ENCODE measurements around the gene NR3C2.
"Not testable (repeated sequence)": the region's sequence is repeated elsewhere in the genome, so short reads cannot be mapped to it uniquely, and the experiment has no call there.

The NR3C2 gene

GRCh38 chr4:148170408-148171365 lies 271.5 kb downstream of the NR3C2 start:
- DNase-seq (ENCODE audit: low spot score): no peak

- no peak for DNase-seq (ENCODE audit: low spot score)
These were observed 276.1 kb downstream of the NR3C2 start for GRCh38 chr4:148166132-148166591.

DNA sequence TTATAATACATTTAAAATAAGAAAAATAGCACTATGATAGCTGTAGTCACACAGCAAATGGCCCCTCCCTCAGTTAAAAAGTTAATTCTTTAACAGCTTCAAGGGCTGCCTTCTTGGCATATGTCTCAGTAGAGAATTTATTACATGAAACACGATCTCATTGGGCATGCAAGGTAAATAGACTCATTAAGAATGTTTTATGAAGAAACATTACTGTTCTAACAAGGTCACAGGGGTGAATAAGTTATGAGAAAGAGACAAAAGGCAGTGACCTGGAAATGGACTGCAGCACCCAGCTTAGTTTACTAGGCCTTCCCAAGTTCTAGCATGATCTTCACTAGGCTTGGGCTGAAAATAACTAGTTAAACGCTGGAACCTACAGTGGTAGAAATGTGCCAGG lies 277.7 kb downstream of the NR3C2 start:
- DNase-seq (ENCODE audit: low spot score): no peak

GRCh38 chr4:148162991-148163390 lies 279.2 kb downstream of the NR3C2 start:
- no peak for DNase-seq (ENCODE audit: low spot score)

- no peak for DNase-seq (ENCODE audit: low spot score)
These were observed 279.7 kb downstream of the NR3C2 start for GRCh38 chr4:148162519-148162918.

DNA sequence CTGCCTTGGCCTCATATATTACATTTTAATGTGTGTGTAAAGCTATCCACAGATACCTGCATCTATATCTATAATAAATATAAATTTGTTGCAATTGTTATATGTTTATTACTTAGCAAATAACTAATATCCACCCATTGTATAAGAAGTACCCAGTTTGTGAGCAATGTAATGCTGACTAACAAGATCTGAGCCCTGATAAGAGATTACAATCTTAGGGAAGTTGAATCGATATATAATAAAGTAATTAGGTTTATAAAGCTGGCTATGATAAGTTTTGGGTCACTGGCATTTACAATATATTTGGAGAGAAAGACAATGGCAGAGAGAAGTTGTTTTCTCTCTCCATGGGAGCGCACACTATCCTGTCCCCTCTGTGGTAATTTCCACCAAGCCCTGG lies 280.6 kb downstream of the NR3C2 start:
- DNase-seq (ENCODE audit: low spot score): no peak

GRCh38 chr4:148159793-148160192 lies 282.4 kb downstream of the NR3C2 start:
- no peak for DNase-seq (ENCODE audit: low spot score)

DNA sequence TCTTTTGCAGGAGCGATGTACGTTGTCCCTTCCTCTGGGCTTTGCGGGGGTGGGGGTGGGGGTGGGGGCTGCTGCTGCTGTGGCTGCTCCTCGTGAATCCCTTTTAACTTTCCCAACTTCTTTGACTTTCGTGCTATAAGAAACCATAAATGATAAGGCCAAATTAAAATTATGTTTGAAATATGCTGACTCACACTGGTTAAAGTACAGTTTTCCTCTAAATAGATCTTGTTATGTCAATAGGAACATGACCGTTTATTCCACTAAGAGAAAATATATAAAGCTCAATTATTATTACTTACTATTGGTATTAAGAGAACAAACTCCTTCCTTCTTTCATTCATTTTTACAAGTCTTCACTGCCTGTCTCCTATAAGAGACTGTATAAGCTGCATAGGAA lies 287.4 kb downstream of the NR3C2 start:
- no peak for DNase-seq (ENCODE audit: low spot score)

DNA sequence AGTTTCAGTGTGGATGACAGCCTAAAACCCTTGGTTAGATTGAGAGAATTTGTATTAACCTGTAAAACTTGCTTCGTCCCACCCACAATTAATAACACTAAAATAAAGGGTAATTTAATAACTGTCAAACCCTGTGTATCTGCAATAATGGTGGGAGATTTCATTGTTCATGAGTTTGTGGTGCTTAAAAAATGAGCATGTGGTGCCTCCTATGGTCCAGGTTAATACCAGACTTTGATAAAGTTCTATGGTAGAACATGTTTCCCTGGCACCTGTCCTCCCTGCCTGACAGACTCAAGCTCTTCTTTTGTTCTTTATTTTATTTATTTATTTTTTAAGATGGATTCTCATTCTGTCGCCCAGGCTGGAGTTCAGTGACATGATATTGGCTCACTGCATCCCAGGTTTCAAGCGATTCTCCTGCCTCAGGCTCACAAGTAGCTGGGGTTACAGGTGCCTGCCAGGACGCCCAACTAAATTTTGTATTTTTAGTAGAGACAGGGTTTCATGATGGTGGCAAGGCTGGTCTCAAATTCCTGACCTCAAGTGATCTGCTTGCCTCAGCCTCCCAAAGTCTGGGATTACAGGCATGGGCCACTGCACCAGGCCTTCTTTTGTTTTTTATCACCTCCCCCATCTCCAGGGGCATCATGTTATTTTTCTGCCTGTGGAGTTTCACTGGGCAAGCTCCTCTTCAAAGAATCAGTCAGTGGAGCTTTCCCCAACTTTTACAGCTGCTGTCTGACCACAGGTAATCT lies 289.2 kb downstream of the NR3C2 start:
- DNase-seq (ENCODE audit: low spot score): no peak

DNA sequence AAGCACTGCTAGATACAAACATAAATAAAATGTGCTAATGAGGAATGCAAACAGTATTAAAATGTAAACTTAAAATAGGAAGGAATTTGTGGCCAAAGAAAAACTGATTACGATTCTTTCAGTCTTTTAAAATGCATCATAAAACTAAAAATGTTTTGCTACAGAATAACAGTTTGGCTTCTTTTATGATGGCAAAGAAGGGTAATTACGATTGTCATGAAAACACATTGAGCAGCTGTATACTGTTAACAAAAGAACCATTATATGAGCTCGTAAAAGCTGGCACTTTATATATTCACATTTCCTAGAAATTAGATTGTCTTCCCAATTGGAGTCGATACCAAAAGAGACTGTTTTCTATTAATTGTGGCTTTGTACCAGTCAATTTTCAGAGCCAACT lies 290.4 kb downstream of the NR3C2 start:
- no peak for DNase-seq (ENCODE audit: low spot score)

DNA sequence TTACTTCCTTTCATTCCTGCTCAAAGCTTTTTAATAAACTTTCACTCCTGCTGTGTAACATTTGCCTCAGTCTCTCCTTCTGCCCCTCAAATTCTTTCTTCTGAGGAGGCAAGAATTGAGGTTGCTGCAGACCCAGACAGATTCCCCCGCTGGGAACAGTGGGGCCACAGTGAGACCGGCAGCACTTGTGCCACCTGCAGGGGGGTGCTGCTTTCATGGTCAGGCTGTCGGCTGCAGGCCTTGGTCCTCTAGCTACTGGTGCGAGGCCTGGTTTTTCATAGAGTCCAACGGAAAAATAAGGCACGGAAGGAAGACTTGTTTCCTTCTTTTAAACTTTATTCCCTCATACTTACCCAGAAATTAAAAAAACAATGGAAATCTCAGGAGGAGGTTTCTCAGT lies 296.7 kb downstream of the NR3C2 start:
- DNase-seq (ENCODE audit: low spot score): no peak

DNA sequence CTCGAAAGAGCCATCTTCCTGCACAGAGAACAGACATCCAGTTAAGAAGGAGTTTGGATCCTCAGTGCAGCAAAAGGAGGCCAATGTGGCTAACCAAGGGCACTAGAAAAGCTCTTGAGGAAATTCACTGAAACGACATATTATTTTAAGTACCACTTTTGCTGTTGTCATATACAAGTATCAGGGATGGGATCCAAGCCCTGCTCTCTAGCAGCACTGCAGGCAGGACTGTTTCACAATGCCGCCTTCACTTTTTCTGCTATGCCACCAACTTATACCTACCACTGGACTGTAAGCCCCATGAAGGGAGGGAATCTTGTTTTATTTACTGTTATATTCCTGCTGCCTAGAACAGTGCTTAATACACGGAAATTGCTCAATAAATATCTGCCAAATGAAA lies 299.0 kb downstream of the NR3C2 start:
- DNase-seq (ENCODE audit: low spot score): no peak

DNA sequence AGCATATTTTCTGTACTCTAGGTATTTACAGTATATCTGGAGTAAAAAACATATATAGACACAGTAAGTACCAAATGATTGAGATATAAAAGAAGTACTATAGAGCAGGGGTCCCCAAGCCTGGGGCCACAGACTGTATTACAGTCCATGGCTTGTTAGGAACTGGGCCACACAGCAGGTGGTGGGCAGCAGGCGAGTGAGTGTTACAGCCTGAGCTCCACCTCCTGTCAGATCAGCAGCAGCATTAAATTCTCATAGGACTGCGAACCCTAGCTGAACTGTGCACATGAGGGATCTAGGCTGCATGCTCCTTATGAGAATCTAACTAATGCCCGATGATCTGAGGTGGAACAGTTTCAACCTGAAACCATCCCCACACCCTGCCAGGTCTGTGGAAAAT lies 300.7 kb downstream of the NR3C2 start:
- no peak for DNase-seq (ENCODE audit: low spot score)

DNA sequence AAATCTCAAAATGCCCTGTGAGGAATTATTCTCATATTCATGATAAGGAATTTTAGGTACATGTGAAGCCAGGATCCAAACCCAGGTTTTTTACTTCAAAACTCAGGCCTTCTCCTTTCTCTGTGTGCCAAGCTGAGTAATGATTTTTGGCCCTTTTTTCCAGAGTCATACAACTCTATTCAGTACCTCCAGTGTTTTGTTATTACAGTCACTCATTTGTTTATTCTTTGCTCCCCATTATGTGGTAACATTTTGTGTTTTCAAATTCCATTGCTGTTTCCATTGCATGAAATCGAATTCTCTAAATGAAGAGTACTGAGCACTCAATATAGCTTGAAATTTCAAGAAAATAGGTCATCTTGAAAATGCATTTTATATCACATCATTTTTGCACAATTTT lies 315.4 kb downstream of the NR3C2 start:
- no peak for DNase-seq (ENCODE audit: low spot score)

DNA sequence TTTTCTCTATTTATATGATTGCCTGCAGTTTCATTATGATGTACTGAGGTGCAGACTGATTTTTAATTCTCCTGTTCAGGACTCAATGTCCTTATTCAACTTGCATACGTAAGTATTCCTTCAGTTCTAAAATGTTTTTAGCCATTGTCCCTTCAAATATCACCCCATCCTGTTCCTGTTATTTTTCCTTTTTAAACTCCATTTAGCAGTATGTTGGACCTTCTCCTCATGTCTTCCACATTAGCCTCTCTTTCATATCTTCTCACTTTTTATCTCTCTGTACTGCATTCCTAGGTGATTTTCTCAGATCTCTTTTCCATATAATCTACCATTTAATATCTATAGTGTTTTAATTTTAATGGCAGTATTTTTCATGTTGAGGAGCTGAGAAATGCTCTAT lies 317.7 kb downstream of the NR3C2 start:
- DNase-seq (ENCODE audit: low spot score): no peak

- not testable (repeated sequence) for DNase-seq (ENCODE audit: low spot score)
These were observed 319.1 kb downstream of the NR3C2 start for GRCh38 chr4:148123161-148123560.

DNA sequence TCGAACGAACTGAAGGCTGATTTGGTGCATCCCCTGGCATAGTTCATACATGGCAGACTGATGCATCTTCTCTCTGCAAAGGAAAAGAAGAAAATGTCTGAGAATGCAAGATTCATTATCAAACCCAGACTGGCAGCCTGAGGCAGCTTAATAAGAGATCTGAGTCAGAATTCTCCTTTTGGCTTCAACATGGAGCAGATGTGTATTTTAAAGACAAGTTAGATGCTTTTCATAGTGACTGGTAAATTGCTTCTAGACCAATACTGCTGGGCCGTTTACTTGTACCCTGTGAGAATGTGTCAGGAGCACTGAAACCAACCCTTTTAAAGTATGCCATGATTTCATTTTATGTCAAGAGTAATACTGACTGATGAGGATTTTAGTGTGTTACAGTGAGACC lies 322.0 kb downstream of the NR3C2 start:
- no peak for DNase-seq (ENCODE audit: low spot score)

- no peak for DNase-seq (ENCODE audit: low spot score)
These were observed 323.6 kb downstream of the NR3C2 start for GRCh38 chr4:148118633-148119032.

GRCh38 chr4:148118179-148118578 lies 324.0 kb downstream of the NR3C2 start:
- no peak for DNase-seq (ENCODE audit: low spot score)

- no peak for DNase-seq (ENCODE audit: low spot score)
These were observed 325.2 kb downstream of the NR3C2 start for GRCh38 chr4:148116969-148117368.

DNA sequence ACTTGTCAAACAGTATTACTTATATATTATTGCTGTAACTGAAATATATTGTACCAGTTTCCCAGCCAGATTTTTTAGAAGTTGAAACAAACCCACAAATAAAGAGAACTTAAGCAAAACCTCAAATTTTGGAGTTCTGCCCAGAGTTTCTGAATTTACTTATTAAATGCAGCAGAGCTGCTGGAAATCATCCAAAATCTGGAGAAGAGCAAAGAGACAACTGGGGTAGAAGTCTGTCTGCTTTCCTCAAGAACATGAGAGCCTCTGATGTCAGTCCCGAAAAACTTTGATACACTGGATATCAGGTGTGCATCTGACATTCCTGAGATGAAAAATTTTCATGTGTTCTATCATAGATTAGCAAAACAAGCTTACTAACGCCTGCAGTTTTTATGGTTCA lies 325.9 kb downstream of the NR3C2 start:
- no peak for DNase-seq (ENCODE audit: low spot score)

DNA sequence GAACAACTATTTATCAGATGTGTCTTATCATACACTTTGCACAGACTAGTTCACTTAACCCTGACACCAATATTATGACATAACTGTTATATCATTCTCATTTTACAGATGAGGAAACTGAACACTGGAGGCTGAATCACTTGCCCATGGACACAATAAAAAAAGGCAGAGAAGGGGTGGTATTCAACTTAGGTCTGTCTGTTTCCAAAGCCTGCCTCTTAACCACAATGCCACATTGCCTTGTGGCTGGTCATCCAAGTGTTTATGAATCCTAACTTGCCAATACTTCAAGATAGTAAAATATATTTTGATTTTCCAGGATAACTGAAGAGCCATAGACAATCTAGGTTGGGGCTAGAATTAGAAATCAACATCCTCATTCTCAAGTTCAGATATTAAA lies 327.8 kb downstream of the NR3C2 start:
- no peak for DNase-seq (ENCODE audit: low spot score)

Data from CD4-positive, alpha-beta T cell treated with Interleukin-6 at 100 ng/mL for 8 hours (primary cell).